Calu3 (cell line): ENCODE results near the gene ZYG11B. TPM values are rescaled to one million over a fixed set of nuclear protein-coding genes. Genes with fewer than 3 reads are reported as not detected.

ENCODE experiments used
- BruUV-seq: library from RNA; stranded (reverse); fragments of 400-500 nt; replicated peaks from 2 replicates; lab custom pipeline; 2021; lab: Mats Ljungman, UMichigan
- CTCF ChIA-PET: fragments of 300-600 bp; sonication (Branson Sonifier 250); formaldehyde crosslinking; loops from one replicate; lab custom pipeline; 2022; ENCODE audit warnings: antibody characterized with exemption; lab: Charles Lee
- DNase-seq: peaks from one replicate; pipeline ENCODE4 v3.0.0; 2022
- H3K27ac Mint-ChIP-seq: one replicate; pipeline ENCODE4 v1.8.0; 2022; ENCODE audit warnings: mixed read lengths; ENCODE audit not compliant: unreplicated experiment
- H3K27me3 Mint-ChIP-seq: one replicate; pipeline ENCODE4 v1.8.0; 2022; ENCODE audit warnings: mixed read lengths; ENCODE audit not compliant: unreplicated experiment
- H3K36me3 Mint-ChIP-seq: one replicate; pipeline ENCODE4 v1.8.0; 2022; ENCODE audit warnings: mild to moderate bottlenecking, moderate library complexity, mixed read lengths; ENCODE audit not compliant: insufficient read depth, unreplicated experiment
- H3K4me1 Mint-ChIP-seq: one replicate; pipeline ENCODE4 v1.8.0; 2022; ENCODE audit warnings: mild to moderate bottlenecking, low read depth, mixed read lengths; ENCODE audit not compliant: unreplicated experiment
- H3K4me3 Mint-ChIP-seq: one replicate; pipeline ENCODE4 v1.8.0; 2022; ENCODE audit warnings: mild to moderate bottlenecking, low read depth, moderate library complexity, mixed read lengths; ENCODE audit not compliant: unreplicated experiment
- H3K9me3 Mint-ChIP-seq: one replicate; pipeline ENCODE4 v1.8.0; 2022; ENCODE audit warnings: low read depth, mixed read lengths; ENCODE audit not compliant: unreplicated experiment
- CTCF ChIP-seq: fragments of 200-600 bp; IDR thresholded peaks from one replicate; pipeline ENCODE4 v1.8.0; 2022; ENCODE audit warnings: antibody characterized with exemption; ENCODE audit not compliant: unreplicated experiment
- intact Hi-C: fragments of 100-400 bp; cut with micrococcal nuclease; formaldehyde crosslinking; loops from one replicate; pipeline ENCODE4 v1.10.0; 2022; ENCODE audit not compliant: unreplicated experiment
- total RNA-seq: library from RNA; stranded (reverse); gene quantifications from 2 replicates; pipeline ENCODE4 v1.2.3, GENCODE V29; 2022

The ZYG11B gene
- total RNA-seq, 1 experiment from 2014 or later = 14.8 TPM

- no TSS peak for BruUV-seq
- no peak for DNase-seq
- Mint-ChIP-seq H3K36me3 (no peaks in the 10 kb centered on the region), H3K4me3 (no peak overlapping the region), H3K27ac (no peak overlapping the region), H3K9me3 (no peaks in the 10 kb centered on the region), H3K27me3 (no peaks in the 10 kb centered on the region), H3K4me1 (no peaks in the 10 kb centered on the region)
- intact Hi-C loops = no loop called here
- no peak for TF ChIP-seq CTCF
- CTCF ChIA-PET = interaction anchor here (0.7 kb wide), 1 partner anchor 18 kb away, joined by 5 read pairs; no protein-coding TSS in a partner anchor
Measured at GRCh38 chr1:52739699-52740467, 13.6 kb downstream of the ZYG11B start.

- Mint-ChIP-seq H3K4me3 (no peak overlapping the region), H3K27me3 (no peaks in the 10 kb centered on the region), H3K27ac (no peak overlapping the region), H3K36me3 (no peaks in the 10 kb centered on the region), H3K4me1 (no peaks in the 10 kb centered on the region), H3K9me3 (no peaks in the 10 kb centered on the region)
- no TSS peak for BruUV-seq
- CTCF ChIA-PET = no interaction called here
- intact Hi-C loops = no loop called here
- no peak for TF ChIP-seq CTCF
- no peak for DNase-seq
Measured at GRCh38 chr1:52741259-52741658, 15.0 kb downstream of the ZYG11B start.

GRCh38 chr1:52746189-52746588, 19.9 kb downstream of the ZYG11B start:
- intact Hi-C loops = loop anchor here (5.0 kb wide), 1 partner anchor 44 kb away; no protein-coding TSS in a partner anchor
- TF ChIP-seq CTCF = no peak
- BruUV-seq = no TSS peak
- H3K4me3 Mint-ChIP-seq = no peak overlapping the region
- H3K36me3 Mint-ChIP-seq = no peaks in the 10 kb centered on the region
- DNase-seq = no peak
- CTCF ChIA-PET = interaction anchor here (0.7 kb wide), 1 partner anchor 87 kb away, joined by 4 read pairs; no protein-coding TSS in a partner anchor
- no peaks in the 10 kb centered on the region for H3K27me3 Mint-ChIP-seq
- no peaks in the 10 kb centered on the region for H3K9me3 Mint-ChIP-seq
- peaks cover 9% of the 10 kb centered on the region for H3K4me1 Mint-ChIP-seq
- no peak overlapping the region for H3K27ac Mint-ChIP-seq

- CTCF ChIA-PET = no interaction called here
- H3K36me3 Mint-ChIP-seq = no peaks in the 10 kb centered on the region
- no peak overlapping the region for H3K27ac Mint-ChIP-seq
- no peaks in the 10 kb centered on the region for H3K27me3 Mint-ChIP-seq
- H3K9me3 Mint-ChIP-seq = no peaks in the 10 kb centered on the region
- H3K4me1 Mint-ChIP-seq = peaks cover 22% of the 10 kb centered on the region
- no peak for DNase-seq
- no TSS peak for BruUV-seq
- H3K4me3 Mint-ChIP-seq = no peak overlapping the region
- intact Hi-C loops = loop anchor here (5.0 kb wide), 1 partner anchor 45 kb away; no protein-coding TSS in a partner anchor
- no peak for TF ChIP-seq CTCF
Measured at GRCh38 chr1:52747450-52747849, 21.2 kb downstream of the ZYG11B start.
